Nephron progenitor cell (in vitro differentiated cells): ENCODE results near the gene KCNQ1.

Experiments used
- DNase-seq: peaks from one replicate; pipeline ENCODE4 v3.0.0; 2021
- H3K27ac Mint-ChIP-seq: 2 replicates; pipeline ENCODE4 v1.8.0; 2021; ENCODE audit warnings: mild to moderate bottlenecking, moderate library complexity, mixed read lengths
- H3K27me3 Mint-ChIP-seq: 2 replicates; pipeline ENCODE4 v1.8.0; 2021; ENCODE audit warnings: mild to moderate bottlenecking, low read depth, mixed read lengths; ENCODE audit not compliant: poor library complexity
- H3K36me3 Mint-ChIP-seq: 2 replicates; pipeline ENCODE4 v1.8.0; 2021; ENCODE audit warnings: low read depth, mixed read lengths
- H3K4me1 Mint-ChIP-seq: 2 replicates; pipeline ENCODE4 v1.8.0; 2021; ENCODE audit warnings: mixed read lengths
- H3K4me3 Mint-ChIP-seq: 2 replicates; pipeline ENCODE4 v1.8.0; 2021; ENCODE audit warnings: mild to moderate bottlenecking, moderate library complexity, mixed read lengths
- H3K9me3 Mint-ChIP-seq: 2 replicates; pipeline ENCODE4 v1.8.0; 2021; ENCODE audit warnings: mild to moderate bottlenecking, moderate library complexity, mixed read lengths
- TF ChIP-seq, protein P1 (sequence below): fragments of 200-600 bp; sonication (generic); IDR thresholded peaks from 2 replicates; pipeline ENCODE4 v1.5.0; 2021; ENCODE audit warnings: antibody characterized with exemption

KCNQ1 gene

DNA sequence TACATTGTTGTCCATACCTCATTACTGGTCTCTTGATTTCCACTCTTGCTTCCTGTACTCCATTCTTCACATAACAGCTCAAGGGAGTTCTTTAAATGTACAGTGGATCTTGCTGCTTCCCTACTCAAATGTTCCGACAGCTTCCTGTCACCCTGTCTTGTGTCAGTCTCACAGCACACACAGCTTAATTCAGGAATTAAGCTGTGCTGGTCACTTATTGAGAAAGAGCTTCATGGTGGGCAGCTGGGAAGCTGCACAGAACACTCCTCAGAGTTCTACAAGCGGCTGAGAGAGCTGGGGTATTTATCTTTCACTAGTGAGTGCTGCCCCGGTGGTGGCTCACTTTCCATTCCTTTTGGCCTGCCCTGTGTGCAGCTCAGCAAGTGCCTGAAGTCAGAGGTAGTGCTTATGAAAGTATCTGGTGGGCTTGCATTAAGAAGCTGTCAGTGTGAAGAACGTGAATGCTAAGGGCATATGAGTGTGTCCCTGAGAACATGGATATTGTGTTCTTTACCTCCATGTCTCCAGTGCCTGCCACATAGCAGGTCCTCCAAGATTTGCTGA lies 206.3 kb downstream of the KCNQ1 start:
- Mint-ChIP-seq H3K4me3 (no peak overlapping the region), H3K36me3 (peaks cover 98% of the 10 kb centered on the region), H3K4me1 (peaks cover 13% of the 10 kb centered on the region), H3K9me3 (peaks cover 100% of the 10 kb centered on the region), H3K27me3 (peaks cover 3% of the 10 kb centered on the region), H3K27ac (no peak overlapping the region)
- DNase-seq: no peak
- TF ChIP-seq, protein P1, sequence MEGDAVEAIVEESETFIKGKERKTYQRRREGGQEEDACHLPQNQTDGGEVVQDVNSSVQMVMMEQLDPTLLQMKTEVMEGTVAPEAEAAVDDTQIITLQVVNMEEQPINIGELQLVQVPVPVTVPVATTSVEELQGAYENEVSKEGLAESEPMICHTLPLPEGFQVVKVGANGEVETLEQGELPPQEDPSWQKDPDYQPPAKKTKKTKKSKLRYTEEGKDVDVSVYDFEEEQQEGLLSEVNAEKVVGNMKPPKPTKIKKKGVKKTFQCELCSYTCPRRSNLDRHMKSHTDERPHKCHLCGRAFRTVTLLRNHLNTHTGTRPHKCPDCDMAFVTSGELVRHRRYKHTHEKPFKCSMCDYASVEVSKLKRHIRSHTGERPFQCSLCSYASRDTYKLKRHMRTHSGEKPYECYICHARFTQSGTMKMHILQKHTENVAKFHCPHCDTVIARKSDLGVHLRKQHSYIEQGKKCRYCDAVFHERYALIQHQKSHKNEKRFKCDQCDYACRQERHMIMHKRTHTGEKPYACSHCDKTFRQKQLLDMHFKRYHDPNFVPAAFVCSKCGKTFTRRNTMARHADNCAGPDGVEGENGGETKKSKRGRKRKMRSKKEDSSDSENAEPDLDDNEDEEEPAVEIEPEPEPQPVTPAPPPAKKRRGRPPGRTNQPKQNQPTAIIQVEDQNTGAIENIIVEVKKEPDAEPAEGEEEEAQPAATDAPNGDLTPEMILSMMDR: no peak

DNA sequence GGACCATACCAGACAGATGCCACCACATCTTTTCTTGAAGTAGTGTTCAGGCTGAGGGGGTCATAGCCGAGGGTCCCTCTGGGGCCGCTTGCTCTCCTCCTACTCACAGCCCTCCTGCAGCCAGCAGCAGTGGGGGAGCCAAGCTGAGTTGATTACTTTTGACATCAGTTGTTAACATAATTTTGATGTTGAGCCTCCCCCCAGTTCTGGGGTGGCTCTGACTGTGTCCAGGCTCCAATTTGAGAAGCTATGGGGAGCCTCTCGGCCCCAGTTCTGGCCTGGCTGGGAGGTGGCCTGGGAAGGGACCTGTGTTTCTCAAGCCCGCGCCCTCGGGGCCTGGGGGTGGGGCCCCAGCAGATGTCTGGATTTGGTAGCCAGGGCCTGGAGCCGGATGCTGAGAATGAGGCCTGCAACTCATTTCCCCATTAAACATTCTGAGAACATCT lies 207.0 kb downstream of the KCNQ1 start:
- Mint-ChIP-seq H3K27me3 (peaks cover 3% of the 10 kb centered on the region), H3K9me3 (peaks cover 100% of the 10 kb centered on the region), H3K4me1 (peaks cover 20% of the 10 kb centered on the region), H3K4me3 (no peak overlapping the region), H3K36me3 (peaks cover 98% of the 10 kb centered on the region), H3K27ac (no peak overlapping the region)
- DNase-seq: no peak
- TF ChIP-seq, protein P1: no peak

DNA sequence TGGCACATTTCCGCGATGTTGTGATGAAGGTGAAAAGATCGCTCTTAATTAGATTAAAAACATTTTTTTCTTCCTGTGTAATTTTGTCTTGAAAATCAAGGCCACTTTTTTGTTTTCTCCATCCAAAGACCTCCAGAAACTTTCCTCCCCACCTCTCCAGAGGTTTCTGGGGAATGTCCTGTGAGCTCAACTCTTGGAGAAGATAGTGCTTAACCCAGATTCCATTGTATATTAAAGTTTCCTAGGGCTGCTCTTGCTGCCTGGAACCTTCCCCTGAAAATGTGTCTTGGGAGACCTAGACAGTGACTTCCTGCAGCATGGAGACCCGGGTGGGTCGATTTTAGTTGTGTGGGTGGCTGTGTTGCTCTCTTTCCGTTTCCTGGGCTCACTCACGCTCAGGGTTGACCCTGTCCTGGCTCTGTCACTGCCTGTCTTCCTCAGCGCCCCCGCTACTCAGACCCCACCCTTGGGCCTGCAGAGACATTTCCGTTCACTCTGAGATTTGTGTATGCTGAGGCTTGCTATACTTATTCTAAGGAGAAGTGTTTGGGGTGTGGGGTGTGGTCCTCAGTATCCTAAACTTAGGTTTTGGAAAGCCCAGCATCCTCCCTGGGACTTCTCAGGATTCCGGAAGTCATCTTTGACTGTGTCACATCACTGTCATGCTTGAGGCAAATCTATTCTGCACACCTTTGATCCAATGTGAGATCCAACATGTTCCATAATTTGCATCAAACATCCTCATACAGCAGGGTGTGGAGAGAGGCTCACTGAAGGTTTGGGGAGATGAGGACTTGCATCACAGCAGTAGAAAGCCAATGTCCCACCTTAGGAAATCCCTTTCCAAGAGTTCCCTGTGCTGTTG lies 207.8 kb downstream of the KCNQ1 start:
- DNase-seq: no peak
- TF ChIP-seq, protein P1: no peak
- peaks cover 100% of the 10 kb centered on the region for H3K9me3 Mint-ChIP-seq
- peaks cover 3% of the 10 kb centered on the region for H3K27me3 Mint-ChIP-seq
- H3K27ac Mint-ChIP-seq: no peak overlapping the region
- H3K4me1 Mint-ChIP-seq: peaks cover 24% of the 10 kb centered on the region
- peaks cover 98% of the 10 kb centered on the region for H3K36me3 Mint-ChIP-seq
- H3K4me3 Mint-ChIP-seq: no peak overlapping the region

DNA sequence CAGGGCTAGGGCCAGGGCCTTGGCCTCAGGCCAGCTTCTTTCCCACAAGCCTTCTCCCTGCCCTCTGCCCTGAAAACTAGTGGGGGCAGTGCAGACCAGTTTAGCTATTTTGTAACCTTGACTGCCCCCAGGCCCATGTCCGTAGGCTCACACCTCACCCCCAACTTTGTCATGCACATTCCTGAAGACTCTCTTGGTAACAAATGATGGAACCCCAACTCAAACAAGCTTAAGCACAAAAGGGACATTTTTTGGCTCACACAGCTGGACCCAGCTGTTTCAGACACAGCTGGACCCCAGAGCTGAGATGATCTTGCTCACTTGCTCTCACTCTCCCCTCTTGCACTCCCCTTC lies 208.4 kb downstream of the KCNQ1 start:
- peaks cover 3% of the 10 kb centered on the region for H3K27me3 Mint-ChIP-seq
- no peak overlapping the region for H3K4me3 Mint-ChIP-seq
- peaks cover 100% of the 10 kb centered on the region for H3K9me3 Mint-ChIP-seq
- TF ChIP-seq, protein P1: no peak
- H3K36me3 Mint-ChIP-seq: peaks cover 98% of the 10 kb centered on the region
- no peak overlapping the region for H3K27ac Mint-ChIP-seq
- DNase-seq: no peak
- peaks cover 24% of the 10 kb centered on the region for H3K4me1 Mint-ChIP-seq

DNA sequence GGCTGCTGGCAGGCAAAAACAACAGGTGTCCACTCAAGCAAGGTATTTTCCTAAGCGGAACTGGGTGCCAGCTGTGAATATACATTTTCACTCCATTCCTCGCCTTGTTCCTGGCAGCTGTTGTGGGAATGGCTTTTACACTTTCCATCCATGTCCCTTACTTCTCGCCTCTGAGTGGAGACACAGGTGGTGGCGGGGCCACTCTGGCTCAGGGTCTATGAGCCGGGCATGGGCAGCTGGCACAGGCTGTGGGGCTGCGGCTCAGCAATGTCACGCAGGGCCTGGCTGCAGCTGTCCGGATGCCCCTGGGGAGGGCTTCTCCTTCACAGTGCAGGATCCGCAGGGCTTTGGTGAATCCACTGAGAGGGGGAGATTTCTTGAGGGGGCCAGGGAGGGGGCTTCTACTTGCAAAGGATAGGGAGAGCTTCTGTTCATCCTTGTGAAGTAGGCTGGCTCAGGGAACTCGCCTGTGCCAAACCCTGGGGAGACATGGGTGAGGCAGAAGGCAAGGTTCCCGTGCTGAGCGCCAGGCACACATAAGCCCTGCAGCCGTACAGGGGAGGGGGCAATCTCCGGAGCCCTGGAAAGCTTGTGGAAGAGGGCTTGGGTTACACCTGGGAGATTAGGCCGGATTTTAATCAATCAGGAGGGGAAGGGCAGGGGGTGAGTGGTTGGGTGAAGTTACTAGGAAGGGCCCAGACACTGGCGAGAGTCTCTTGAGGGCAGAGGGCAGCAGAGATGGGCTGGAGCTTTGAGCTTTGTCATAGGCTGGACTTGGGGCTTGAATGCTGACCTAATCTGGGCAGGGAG lies 209.3 kb downstream of the KCNQ1 start:
- Mint-ChIP-seq H3K27me3 (peaks cover 5% of the 10 kb centered on the region), H3K4me1 (peaks cover 24% of the 10 kb centered on the region), H3K36me3 (peaks cover 98% of the 10 kb centered on the region), H3K9me3 (peaks cover 100% of the 10 kb centered on the region), H3K27ac (no peak overlapping the region), H3K4me3 (no peak overlapping the region)
- TF ChIP-seq, protein P1: no peak
- no peak for DNase-seq
